WI38 (cell line): ENCODE results near the gene ZMYM2.
A peak's percentile ranks its signal among the peaks of the same experiment; 100 is the strongest.

ENCODE experiments used
- H3K4me3 ChIP-seq: 2 replicates; pipeline ENCODE4 v1.5.1; 2011; ENCODE audit warnings: low read depth, mild to moderate bottlenecking, control low read depth, low read length
- CTCF ChIP-seq: IDR thresholded peaks from 2 replicates; pipeline ENCODE4 v1.5.1; 2012; ENCODE audit warnings: low read depth, mild to moderate bottlenecking, control low read depth, low read length

Gene ZMYM2

GRCh38 chr13:20124303-20124702 is 165.8 kb downstream of the ZMYM2 start:
- no peak for TF ChIP-seq CTCF
- no peak overlapping the region for H3K4me3 ChIP-seq

GRCh38 chr13:20125129-20125782 is 166.7 kb downstream of the ZMYM2 start:
- no peak overlapping the region for H3K4me3 ChIP-seq
- TF ChIP-seq CTCF = no peak

DNA sequence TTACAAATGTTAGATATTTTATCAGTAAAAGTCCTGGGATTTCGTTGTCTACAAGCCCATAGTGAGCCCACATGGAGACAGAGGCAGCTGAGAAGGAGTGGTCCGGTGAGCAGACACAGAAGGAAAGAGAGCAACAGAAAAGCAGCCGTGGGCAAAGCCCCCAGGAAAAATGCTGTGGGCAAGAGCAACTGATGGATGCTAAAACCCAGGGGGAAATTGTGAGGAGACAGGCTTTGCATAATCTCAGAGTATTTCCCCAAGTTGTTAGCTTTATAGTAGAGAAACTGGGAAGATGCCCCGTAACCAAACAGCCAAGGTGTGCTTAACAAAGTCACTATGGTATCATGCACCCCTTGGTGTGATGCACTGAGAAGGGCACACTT is 167.2 kb downstream of the ZMYM2 start:
- no peak for TF ChIP-seq CTCF
- H3K4me3 ChIP-seq = no peak overlapping the region

GRCh38 chr13:20126541-20127261 is 168.2 kb downstream of the ZMYM2 start:
- no peak overlapping the region for H3K4me3 ChIP-seq
- TF ChIP-seq CTCF = no peak

- TF ChIP-seq CTCF = no peak
- H3K4me3 ChIP-seq = no peak overlapping the region
Measured at GRCh38 chr13:20127262-20127561, 168.7 kb downstream of the ZMYM2 start.

- TF ChIP-seq CTCF = peak; percentile 21; the same call in 1 of the 2 replicates
- no peak overlapping the region for H3K4me3 ChIP-seq
Measured at GRCh38 chr13:20127562-20128458, 169.3 kb downstream of the ZMYM2 start.
